Urinary bladder (tissue), 4 donors: ENCODE data around the gene DNAI4. TPM values are rescaled to one million over a fixed set of nuclear protein-coding genes. Genes with fewer than 3 reads are reported as not detected.

Experiments used
- DNase-seq: peaks from one replicate; pipeline ENCODE4 v3.0.0-alpha.2; 2015; ENCODE audit errors: extremely low spot score
- H3K27ac ChIP-seq: one replicate; pipeline ENCODE4 v1.5.1; 2013; ENCODE audit warnings: low read depth, mild to moderate bottlenecking, moderate library complexity
- H3K36me3 ChIP-seq: one replicate; pipeline ENCODE4 v1.6.1; 2013; ENCODE audit warnings: mild to moderate bottlenecking, moderate library complexity; ENCODE audit not compliant: insufficient read depth
- H3K4me1 ChIP-seq: one replicate; pipeline ENCODE4 v1.6.1; 2013; ENCODE audit warnings: mild to moderate bottlenecking, moderate library complexity; ENCODE audit not compliant: insufficient read depth
- H3K4me3 ChIP-seq: one replicate; pipeline ENCODE4 v1.5.1; 2013; ENCODE audit warnings: low read depth, low read length
- WGBS: extraction: QIAGEN DNeasy Blood & Tissue Kit; methylation state at CpG from one replicate; pipeline ENCODE4 v1.1.7; 2013; 5-methylcytosine and 5-hydroxymethylcytosine counted together
- polyA plus RNA-seq: library from polyadenylated mRNA; stranded (reverse); fragments of 200-250 nt; gene quantifications from one replicate; pipeline ENCODE4 v1.2.3, GENCODE V29; 2013
- total RNA-seq: library from RNA; depleted of rRNA; stranded (reverse); fragments of >200 nt; gene quantifications from one replicate; pipeline ENCODE4 v1.2.3, GENCODE V29; 2014
- donor health status: healthy with polysubstance abuse.
- donor health status: healthy.

Gene DNAI4
- total and polyA plus RNA-seq, 2 donors, result 1.7 to 43.6 TPM

- H3K36me3 ChIP-seq, result no peaks in the 10 kb centered on the region
- H3K4me1 ChIP-seq, result no peaks in the 10 kb centered on the region
- 0% methylated on average over 1 of the region's 1 CpG for WGBS
- H3K4me3 ChIP-seq, result no peak overlapping the region
- DNase-seq, result no peak
- H3K27ac ChIP-seq, result no peak overlapping the region
Observed at GRCh38 chr1:66937529-66938234, 13.0 kb upstream of the DNAI4 start.

- DNase-seq, result no peak
- H3K36me3 ChIP-seq, result no peaks in the 10 kb centered on the region
- H3K4me1 ChIP-seq, result no peaks in the 10 kb centered on the region
- WGBS, result 72% methylated on average over 7 of the region's 7 CpGs
- no peak overlapping the region for H3K27ac ChIP-seq
- no peak overlapping the region for H3K4me3 ChIP-seq
Observed at GRCh38 chr1:66933887-66934700, 9.4 kb upstream of the DNAI4 start.

GRCh38 chr1:66932291-66932690 is 7.6 kb upstream of the DNAI4 start:
- 51% methylated on average over 2 of the region's 2 CpGs for WGBS
- no peaks in the 10 kb centered on the region for H3K4me1 ChIP-seq
- H3K27ac ChIP-seq, result no peak overlapping the region
- DNase-seq, result no peak
- no peak overlapping the region for H3K4me3 ChIP-seq
- H3K36me3 ChIP-seq, result no peaks in the 10 kb centered on the region

- H3K27ac ChIP-seq, result no peak overlapping the region
- peak overlapping the region; percentile 81 for H3K4me3 ChIP-seq
- no peaks in the 10 kb centered on the region for H3K36me3 ChIP-seq
- no peaks in the 10 kb centered on the region for H3K4me1 ChIP-seq
- DNase-seq, result no peak
- 36% methylated on average over 4 of the region's 4 CpGs for WGBS
Observed at GRCh38 chr1:66931590-66931989, 6.9 kb upstream of the DNAI4 start.

- DNase-seq, result no peak
- Histone ChIP-seq H3K4me1 (no peaks in the 10 kb centered on the region), H3K36me3 (no peaks in the 10 kb centered on the region), H3K4me3 (peak overlapping the region; percentile 81), H3K27ac (peak overlapping the region; percentile 99)
- under 1% methylated on average over 6 of the region's 6 CpGs for WGBS
Observed at GRCh38 chr1:66930823-66931174, 6.1 kb upstream of the DNAI4 start.

GRCh38 chr1:66929999-66930822 is 5.6 kb upstream of the DNAI4 start:
- no peaks in the 10 kb centered on the region for H3K36me3 ChIP-seq
- WGBS, result under 1% methylated on average over 83 of the region's 83 CpGs
- H3K27ac ChIP-seq, result peak overlapping the region; percentile 99
- peak overlapping the region; percentile 81 for H3K4me3 ChIP-seq
- no peaks in the 10 kb centered on the region for H3K4me1 ChIP-seq
- peak; percentile 72 for DNase-seq

- Histone ChIP-seq H3K4me3 (peak overlapping the region; percentile 81), H3K27ac (peak overlapping the region; percentile 63), H3K4me1 (no peaks in the 10 kb centered on the region), H3K36me3 (no peaks in the 10 kb centered on the region)
- DNase-seq, result no peak
- 9% methylated on average over 9 of the region's 9 CpGs for WGBS
Observed at GRCh38 chr1:66929691-66929998, 5.0 kb upstream of the DNAI4 start.

GRCh38 chr1:66929146-66929688 is 4.6 kb upstream of the DNAI4 start:
- Histone ChIP-seq H3K27ac (peak overlapping the region; percentile 63), H3K4me1 (no peaks in the 10 kb centered on the region), H3K4me3 (peak overlapping the region; percentile 81), H3K36me3 (no peaks in the 10 kb centered on the region)
- WGBS, result 53% methylated on average over 3 of the region's 3 CpGs
- no peak for DNase-seq

GRCh38 chr1:66927528-66927927 is 2.9 kb upstream of the DNAI4 start:
- Histone ChIP-seq H3K36me3 (no peaks in the 10 kb centered on the region), H3K27ac (no peak overlapping the region), H3K4me1 (no peaks in the 10 kb centered on the region), H3K4me3 (no peak overlapping the region)
- no peak for DNase-seq

- Histone ChIP-seq H3K27ac (no peak overlapping the region), H3K36me3 (no peaks in the 10 kb centered on the region), H3K4me3 (peak overlapping the region; percentile 62), H3K4me1 (no peaks in the 10 kb centered on the region)
- no peak for DNase-seq
- 31% methylated on average over 9 of the region's 9 CpGs for WGBS
Observed at GRCh38 chr1:66925944-66926343, 1.3 kb upstream of the DNAI4 start.

- 5% methylated on average over 11 of the region's 11 CpGs for WGBS
- H3K4me3 ChIP-seq, result peak overlapping the region; percentile 62
- H3K27ac ChIP-seq, result peak overlapping the region; percentile 80
- no peaks in the 10 kb centered on the region for H3K4me1 ChIP-seq
- no peaks in the 10 kb centered on the region for H3K36me3 ChIP-seq
- DNase-seq, result no peak
Observed at GRCh38 chr1:66925558-66925910, 878 bp upstream of the DNAI4 start.

GRCh38 chr1:66920543-66920942 is 4.1 kb downstream of the DNAI4 start:
- 95% methylated on average over 2 of the region's 2 CpGs for WGBS
- no peak for DNase-seq
- no peaks in the 10 kb centered on the region for H3K4me1 ChIP-seq
- H3K27ac ChIP-seq, result no peak overlapping the region
- no peak overlapping the region for H3K4me3 ChIP-seq
- H3K36me3 ChIP-seq, result no peaks in the 10 kb centered on the region

- 85% methylated on average over 3 of the region's 3 CpGs for WGBS
- no peaks in the 10 kb centered on the region for H3K36me3 ChIP-seq
- DNase-seq, result no peak
- H3K4me3 ChIP-seq, result no peak overlapping the region
- no peak overlapping the region for H3K27ac ChIP-seq
- H3K4me1 ChIP-seq, result no peaks in the 10 kb centered on the region
Observed at GRCh38 chr1:66919828-66920227, 4.8 kb downstream of the DNAI4 start.
